ENCODE results near the gene SMURF1. TPM values are rescaled to one million over a fixed set of nuclear protein-coding genes. Genes with fewer than 3 reads are reported as not detected.

Gene SMURF1
- total and polyA plus RNA-seq, 2 experiments from 2014 or later: 11.9 to 24.5 TPM

GRCh38 chr7:99099499-99100077 is 44.3 kb downstream of the SMURF1 start:
- Histone ChIP-seq H3K27me3 (no peaks in the 10 kb centered on the region), H3K4me3 (no peak overlapping the region), H3K9me3 (ENCODE audit: low read depth) (no peaks in the 10 kb centered on the region), H3K27ac (no peak overlapping the region), H3K36me3 (no peaks in the 10 kb centered on the region), H3K4me1 (ENCODE audit: low read depth) (peaks cover 16% of the 10 kb centered on the region)
- no peak for TF ChIP-seq CTCF (IDR thresholded peaks at IDR 0.05; ENCODE audit: low read depth, low read length)
- peak in 1 of 2 donors; percentile 58 for DNase-seq (ENCODE audit: low read depth in 1 of 2, low spot score in 1 of 2)

GRCh38 chr7:99098824-99099498 is 44.9 kb downstream of the SMURF1 start:
- H3K27me3 ChIP-seq: no peaks in the 10 kb centered on the region
- no peak overlapping the region for H3K27ac ChIP-seq
- TF ChIP-seq CTCF (IDR thresholded peaks at IDR 0.05; ENCODE audit: low read depth, low read length): no peak
- H3K36me3 ChIP-seq: no peaks in the 10 kb centered on the region
- no peak overlapping the region for H3K4me3 ChIP-seq
- peaks cover 16% of the 10 kb centered on the region for H3K4me1 ChIP-seq (ENCODE audit: low read depth)
- H3K9me3 ChIP-seq (ENCODE audit: low read depth): no peaks in the 10 kb centered on the region
- peak in 1 of 2 donors; percentile 64 for DNase-seq (ENCODE audit: low read depth in 1 of 2, low spot score in 1 of 2)

DNA sequence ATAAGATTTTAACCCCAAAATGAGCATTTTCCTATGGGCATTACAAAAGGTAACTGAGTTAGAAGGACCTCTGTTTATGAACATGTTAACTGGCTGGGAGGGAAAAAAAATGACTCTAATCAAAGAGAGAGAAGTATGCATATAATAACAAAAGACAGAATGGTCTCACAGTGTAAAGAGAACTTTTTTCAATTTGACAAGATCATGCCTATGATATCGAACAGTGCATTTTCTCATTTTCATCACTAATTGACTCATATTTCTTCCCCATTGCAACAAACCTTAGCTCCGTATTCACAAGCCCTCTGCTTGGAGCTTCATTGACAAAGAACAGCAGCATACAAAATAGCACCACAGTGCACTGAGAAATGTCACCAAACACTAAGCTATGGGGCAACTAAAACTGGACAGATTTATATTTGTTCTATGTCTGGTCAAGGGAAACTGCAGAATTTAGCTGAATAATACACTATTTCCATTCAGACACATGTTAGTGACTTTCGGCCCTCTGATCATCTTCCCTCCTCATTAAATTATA is 45.6 kb downstream of the SMURF1 start:
- Histone ChIP-seq H3K27ac (no peak overlapping the region), H3K9me3 (ENCODE audit: low read depth) (no peaks in the 10 kb centered on the region), H3K4me1 (ENCODE audit: low read depth) (peaks cover 16% of the 10 kb centered on the region), H3K36me3 (no peaks in the 10 kb centered on the region), H3K27me3 (no peaks in the 10 kb centered on the region), H3K4me3 (no peak overlapping the region)
- DNase-seq (ENCODE audit: low read depth in 1 of 2, low spot score in 1 of 2): no peak
- TF ChIP-seq CTCF (IDR thresholded peaks at IDR 0.05; ENCODE audit: low read depth, low read length): no peak

DNA sequence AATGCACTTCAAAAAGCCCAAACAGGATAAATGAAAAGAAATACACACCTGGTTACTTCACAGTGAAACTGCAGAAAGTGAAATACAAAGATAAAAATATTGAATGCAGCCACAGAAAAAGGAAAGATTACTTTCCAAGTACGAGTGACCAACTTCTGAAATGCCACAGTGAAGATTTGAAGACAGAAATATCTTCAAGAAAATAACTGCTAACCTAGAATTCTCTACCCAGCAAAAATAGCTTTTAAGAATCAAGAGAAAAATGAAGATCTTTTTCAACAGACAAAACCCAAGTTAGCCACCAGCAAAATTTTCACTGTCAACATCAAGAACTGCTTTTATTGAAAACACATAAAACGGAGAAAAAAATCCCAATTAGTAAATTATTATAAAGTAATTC is 46.2 kb downstream of the SMURF1 start:
- TF ChIP-seq CTCF (IDR thresholded peaks at IDR 0.05; ENCODE audit: low read depth, low read length): no peak
- Histone ChIP-seq H3K4me3 (no peak overlapping the region), H3K27me3 (no peaks in the 10 kb centered on the region), H3K4me1 (ENCODE audit: low read depth) (peaks cover 16% of the 10 kb centered on the region), H3K9me3 (ENCODE audit: low read depth) (no peaks in the 10 kb centered on the region), H3K27ac (no peak overlapping the region), H3K36me3 (no peaks in the 10 kb centered on the region)
- no peak for DNase-seq (ENCODE audit: low read depth in 1 of 2, low spot score in 1 of 2)

DNA sequence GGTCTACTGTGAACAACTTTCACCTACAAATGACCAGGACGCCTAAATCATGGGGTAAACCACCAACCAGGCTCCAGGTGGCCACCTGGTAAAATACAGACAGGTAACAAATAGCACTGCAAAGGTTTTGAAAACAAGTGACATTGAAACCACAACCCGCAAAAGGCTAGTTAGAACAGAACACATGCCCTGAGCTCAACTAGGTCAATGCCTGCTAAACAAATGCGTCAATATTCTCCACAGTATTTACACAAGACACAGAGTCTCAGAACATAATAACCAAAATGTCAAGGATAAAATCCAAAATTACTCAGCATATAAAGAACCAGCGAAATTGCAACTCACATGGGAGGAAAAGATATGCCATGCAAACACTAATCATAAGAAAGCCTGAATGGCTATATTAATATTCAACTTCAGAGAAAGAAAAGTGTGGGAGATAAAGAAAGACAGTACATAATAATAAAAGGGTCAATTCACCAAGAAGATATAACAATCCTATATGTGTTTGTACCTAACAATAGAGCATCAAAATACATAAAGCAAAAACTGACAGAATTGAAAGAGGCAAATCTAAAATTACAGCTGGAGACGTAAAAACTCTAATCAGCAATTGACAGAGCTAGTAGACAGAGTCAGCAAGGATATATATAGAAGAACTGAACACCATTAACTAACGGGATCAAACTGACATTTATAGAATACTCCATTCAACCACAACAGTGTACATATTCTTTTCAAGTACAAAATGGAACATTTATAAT is 47.6 kb downstream of the SMURF1 start:
- DNase-seq (ENCODE audit: low read depth in 1 of 2, low spot score in 1 of 2): no peak
- H3K4me3 ChIP-seq: no peak overlapping the region
- peaks cover 19% of the 10 kb centered on the region for H3K4me1 ChIP-seq (ENCODE audit: low read depth)
- H3K27me3 ChIP-seq: no peaks in the 10 kb centered on the region
- no peaks in the 10 kb centered on the region for H3K36me3 ChIP-seq
- no peaks in the 10 kb centered on the region for H3K9me3 ChIP-seq (ENCODE audit: low read depth)
- H3K27ac ChIP-seq: peak overlapping the region; percentile 50
- no peak for TF ChIP-seq CTCF (IDR thresholded peaks at IDR 0.05; ENCODE audit: low read depth, low read length)

Measured in cardiac muscle cell (in vitro differentiated cells and primary cell).